Neural progenitor cell (in vitro differentiated cells): Measurements from ENCODE around the gene TTC8. TPM values are rescaled to one million over a fixed set of nuclear protein-coding genes. Genes with fewer than 3 reads are reported as not detected.
"Not testable (repeated sequence)": the region's sequence is repeated elsewhere in the genome, so short reads cannot be mapped to it uniquely, and the experiment has no call there.

Source experiments
- DNase-seq: peaks from one replicate; pipeline ENCODE4 v3.0.0-alpha.2; 2016; ENCODE audit warnings: low spot score
- H2AFZ ChIP-seq: fragments of 200-600 bp; sonication (generic); replicated peaks from 2 replicates; pipeline ENCODE4 v1.6.1; 2016; ENCODE audit warnings: antibody characterized with exemption
- H3F3A ChIP-seq: fragments of 200-600 bp; sonication (generic); 2 replicates; pipeline ENCODE4 v1.6.1; 2016; ENCODE audit warnings: antibody characterized with exemption, low read depth
- H3K27ac ChIP-seq: fragments of 200-600 bp; sonication (generic); 2 replicates; pipeline ENCODE4 v1.5.1; 2016; ENCODE audit warnings: mild to moderate bottlenecking
- H3K27me3 ChIP-seq: fragments of 200-600 bp; sonication (generic); 2 replicates; pipeline ENCODE4 v1.6.1; 2016; ENCODE audit warnings: mild to moderate bottlenecking, moderate library complexity
- H3K36me3 ChIP-seq: fragments of 200-600 bp; sonication (generic); 2 replicates; pipeline ENCODE4 v1.5.1; 2016
- H3K4me1 ChIP-seq: fragments of 200-600 bp; sonication (generic); 2 replicates; pipeline ENCODE4 v1.6.1; 2016; ENCODE audit warnings: mixed run types
- H3K4me2 ChIP-seq: fragments of 200-600 bp; sonication (generic); 2 replicates; pipeline ENCODE4 v1.6.1; 2016
- H3K4me3 ChIP-seq: fragments of 200-600 bp; sonication (generic); 2 replicates; pipeline ENCODE4 v1.5.1; 2016
- H3K79me2 ChIP-seq: fragments of 200-600 bp; sonication (generic); 2 replicates; pipeline ENCODE4 v1.6.1; 2016; ENCODE audit warnings: low read depth
- H3K9ac ChIP-seq: fragments of 200-600 bp; sonication (generic); 2 replicates; pipeline ENCODE4 v1.6.1; 2016
- H3K9me3 ChIP-seq: fragments of 200-600 bp; sonication (generic); 2 replicates; pipeline ENCODE4 v1.5.1; 2016; ENCODE audit warnings: low read depth
- H4K20me1 ChIP-seq: fragments of 200-600 bp; sonication (generic); 2 replicates; pipeline ENCODE4 v1.6.1; 2016; ENCODE audit warnings: low read depth
- H3K27ac Mint-ChIP-seq: 3 replicates; pipeline ENCODE4 v1.8.0; 2021; ENCODE audit warnings: mixed read lengths
- H3K27me3 Mint-ChIP-seq: 2 replicates; pipeline ENCODE4 v1.8.0; 2022; ENCODE audit warnings: low read depth, mild to moderate bottlenecking, inconsistent platforms, moderate library complexity, mixed read lengths; ENCODE audit not compliant: insufficient read depth
- H3K36me3 Mint-ChIP-seq: 3 replicates; pipeline ENCODE4 v1.8.0; 2021; ENCODE audit warnings: mixed read lengths
- H3K4me1 Mint-ChIP-seq: 3 replicates; pipeline ENCODE4 v1.8.0; 2021; ENCODE audit warnings: mixed read lengths
- H3K4me3 Mint-ChIP-seq: 3 replicates; pipeline ENCODE4 v1.8.0; 2021; ENCODE audit warnings: mild to moderate bottlenecking, moderate library complexity, mixed read lengths
- H3K9me3 Mint-ChIP-seq: 3 replicates; pipeline ENCODE4 v1.8.0; 2020; ENCODE audit warnings: mixed read lengths
- EZH2 ChIP-seq: fragments of 200-600 bp; sonication (generic); IDR thresholded peaks from 2 replicates; pipeline ENCODE4 v1.6.1; 2017; ENCODE audit warnings: antibody characterized with exemption, mild to moderate bottlenecking, moderate library complexity
- EZH2phosphoT487 ChIP-seq: fragments of 200-600 bp; sonication (generic); IDR thresholded peaks from 2 replicates; pipeline ENCODE4 v1.6.1; 2017; ENCODE audit warnings: antibody characterized with exemption
- total RNA-seq: library from RNA; depleted of rRNA; stranded (reverse); fragments of >200 nt; gene quantifications from 2 replicates; pipeline ENCODE4 v1.2.3, GENCODE V29; 2015; ENCODE audit warnings: low replicate concordance
- TF ChIP-seq, protein P1 (sequence below): fragments of 200-600 bp; sonication (generic); IDR thresholded peaks from 2 replicates; pipeline ENCODE4 v1.5.1; 2017; ENCODE audit warnings: antibody characterized with exemption, mild to moderate bottlenecking

The TTC8 gene
- total RNA-seq, 1 donor from 2014 or later = 35.0 TPM

DNA sequence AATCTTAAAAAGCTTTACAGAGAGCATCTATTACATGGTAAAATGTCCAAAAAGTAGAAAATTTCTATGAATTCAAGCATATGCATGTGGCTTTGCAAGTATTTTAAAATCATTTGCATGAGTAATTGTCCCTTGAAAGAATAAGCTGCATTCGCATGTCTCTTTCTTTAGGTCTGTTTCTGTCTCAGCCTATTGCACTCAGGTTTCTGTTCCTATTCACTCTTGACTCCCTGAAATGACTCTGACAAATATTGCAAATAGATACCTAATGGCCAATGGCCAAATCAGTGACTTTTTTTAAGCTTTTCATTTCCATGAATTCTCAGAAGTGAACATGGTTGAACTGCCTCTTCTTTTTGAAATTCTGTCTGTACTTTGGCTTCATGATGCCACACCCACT is 6.4 kb upstream of the TTC8 start:
- DNase-seq = no peak
- H3K4me1 Mint-ChIP-seq = no peaks in the 10 kb centered on the region
- Histone ChIP-seq H4K20me1 (no peaks in the 10 kb centered on the region), H3K36me3 (no peaks in the 10 kb centered on the region), H3K27me3 (peaks cover 20% of the 10 kb centered on the region), H3K4me2 (no peak overlapping the region), H3K9ac (no peak overlapping the region), H3K79me2 (no peaks in the 10 kb centered on the region), H3K4me1 (no peaks in the 10 kb centered on the region), H3K9me3 (no peaks in the 10 kb centered on the region), H3F3A (no peaks in the 10 kb centered on the region), H3K4me3 (no peak overlapping the region), H3K27ac (no peak overlapping the region), H2AFZ (no peak overlapping the region)
- H3K27me3 Mint-ChIP-seq = no peaks in the 10 kb centered on the region
- H3K4me3 Mint-ChIP-seq = no peak overlapping the region
- TF ChIP-seq, protein P1, sequence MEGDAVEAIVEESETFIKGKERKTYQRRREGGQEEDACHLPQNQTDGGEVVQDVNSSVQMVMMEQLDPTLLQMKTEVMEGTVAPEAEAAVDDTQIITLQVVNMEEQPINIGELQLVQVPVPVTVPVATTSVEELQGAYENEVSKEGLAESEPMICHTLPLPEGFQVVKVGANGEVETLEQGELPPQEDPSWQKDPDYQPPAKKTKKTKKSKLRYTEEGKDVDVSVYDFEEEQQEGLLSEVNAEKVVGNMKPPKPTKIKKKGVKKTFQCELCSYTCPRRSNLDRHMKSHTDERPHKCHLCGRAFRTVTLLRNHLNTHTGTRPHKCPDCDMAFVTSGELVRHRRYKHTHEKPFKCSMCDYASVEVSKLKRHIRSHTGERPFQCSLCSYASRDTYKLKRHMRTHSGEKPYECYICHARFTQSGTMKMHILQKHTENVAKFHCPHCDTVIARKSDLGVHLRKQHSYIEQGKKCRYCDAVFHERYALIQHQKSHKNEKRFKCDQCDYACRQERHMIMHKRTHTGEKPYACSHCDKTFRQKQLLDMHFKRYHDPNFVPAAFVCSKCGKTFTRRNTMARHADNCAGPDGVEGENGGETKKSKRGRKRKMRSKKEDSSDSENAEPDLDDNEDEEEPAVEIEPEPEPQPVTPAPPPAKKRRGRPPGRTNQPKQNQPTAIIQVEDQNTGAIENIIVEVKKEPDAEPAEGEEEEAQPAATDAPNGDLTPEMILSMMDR = no peak
- TF ChIP-seq EZH2 (no peak), EZH2phosphoT487 (no peak)
- no peaks in the 10 kb centered on the region for H3K36me3 Mint-ChIP-seq
- H3K27ac Mint-ChIP-seq = no peak overlapping the region
- H3K9me3 Mint-ChIP-seq = no peaks in the 10 kb centered on the region

DNA sequence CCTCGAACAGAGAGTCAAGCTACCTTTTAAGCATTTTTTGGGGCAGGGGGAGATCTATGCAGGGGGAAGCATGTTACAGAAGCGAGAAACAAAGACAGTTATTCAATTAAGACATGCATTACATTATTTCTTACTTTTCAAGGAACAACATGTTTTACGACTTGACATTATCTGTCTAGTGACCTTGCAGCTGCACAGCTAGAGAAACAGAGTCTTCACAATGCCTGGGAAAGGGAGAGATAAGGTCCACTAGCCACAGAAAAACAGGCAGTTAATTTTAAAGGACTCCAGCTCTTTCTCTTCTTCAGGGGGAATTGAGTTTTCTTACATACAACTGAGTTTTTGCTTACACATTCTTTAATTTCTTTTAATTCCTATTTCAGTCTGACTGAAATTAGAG is 4.8 kb upstream of the TTC8 start:
- H3K4me3 Mint-ChIP-seq, H3K36me3 Mint-ChIP-seq, DNase-seq: not testable (repeated sequence)

GRCh38 chr14:88821378-88821777 is 3.1 kb upstream of the TTC8 start:
- Histone ChIP-seq H3K36me3 (no peaks in the 10 kb centered on the region), H2AFZ (no peak overlapping the region), H3F3A (peaks cover 4% of the 10 kb centered on the region), H4K20me1 (no peaks in the 10 kb centered on the region), H3K4me1 (peaks cover 10% of the 10 kb centered on the region), H3K79me2 (peaks cover 8% of the 10 kb centered on the region), H3K4me2 (no peak overlapping the region), H3K9me3 (no peaks in the 10 kb centered on the region), H3K4me3 (no peak overlapping the region), H3K9ac (no peak overlapping the region), H3K27ac (no peak overlapping the region), H3K27me3 (peaks cover 20% of the 10 kb centered on the region)
- Mint-ChIP-seq H3K4me3 (no peak overlapping the region), H3K4me1 (peaks cover 13% of the 10 kb centered on the region), H3K27ac (no peak overlapping the region), H3K27me3 (no peaks in the 10 kb centered on the region), H3K36me3 (no peaks in the 10 kb centered on the region), H3K9me3 (no peaks in the 10 kb centered on the region)
- TF ChIP-seq, protein P1 = no peak
- TF ChIP-seq EZH2phosphoT487 = no peak
- TF ChIP-seq EZH2 = no peak
- DNase-seq = no peak

More for the DNA sequence above, 4.8 kb upstream of the TTC8 start:
- not testable (repeated sequence) for H3K9ac ChIP-seq, H2AFZ ChIP-seq, H3K4me1 Mint-ChIP-seq, H3K27ac Mint-ChIP-seq, H3K27ac ChIP-seq, H3K9me3 ChIP-seq, H3F3A ChIP-seq, H3K4me1 ChIP-seq, H4K20me1 ChIP-seq, H3K9me3 Mint-ChIP-seq, H3K79me2 ChIP-seq, H3K4me2 ChIP-seq, H3K4me3 ChIP-seq, H3K36me3 ChIP-seq, H3K27me3 Mint-ChIP-seq
- H3K27me3 ChIP-seq = peaks cover 20% of the 10 kb centered on the region

GRCh38 chr14:88821888-88822287 is 2.6 kb upstream of the TTC8 start:
- Histone ChIP-seq H3K4me2 (no peak overlapping the region), H3K27ac (no peak overlapping the region), H3K4me1 (peaks cover 10% of the 10 kb centered on the region), H2AFZ (no peak overlapping the region), H3K27me3 (peaks cover 20% of the 10 kb centered on the region), H3K4me3 (no peak overlapping the region), H3K36me3 (no peaks in the 10 kb centered on the region), H3K9ac (no peak overlapping the region), H3F3A (peaks cover 4% of the 10 kb centered on the region), H3K79me2 (peaks cover 8% of the 10 kb centered on the region), H3K9me3 (no peaks in the 10 kb centered on the region), H4K20me1 (no peaks in the 10 kb centered on the region)
- Mint-ChIP-seq H3K36me3 (no peaks in the 10 kb centered on the region), H3K9me3 (no peaks in the 10 kb centered on the region), H3K27ac (no peak overlapping the region), H3K4me1 (peaks cover 15% of the 10 kb centered on the region), H3K27me3 (no peaks in the 10 kb centered on the region), H3K4me3 (no peak overlapping the region)
- no peak for DNase-seq
- TF ChIP-seq EZH2 = no peak
- no peak for TF ChIP-seq EZH2phosphoT487
- TF ChIP-seq, protein P1 = no peak
